Stimulated activated CD8-positive, alpha-beta memory T cell treated with anti-CD3 and anti-CD28 coated beads, Interleukin-4, amount 100 ng/mL, for 48 hours (primary cell): ENCODE data around the gene SHISA5.

Source experiments
- DNase-seq: peaks from one replicate; pipeline ENCODE4 v3.0.0-alpha.2; 2020

SHISA5 gene

DNA sequence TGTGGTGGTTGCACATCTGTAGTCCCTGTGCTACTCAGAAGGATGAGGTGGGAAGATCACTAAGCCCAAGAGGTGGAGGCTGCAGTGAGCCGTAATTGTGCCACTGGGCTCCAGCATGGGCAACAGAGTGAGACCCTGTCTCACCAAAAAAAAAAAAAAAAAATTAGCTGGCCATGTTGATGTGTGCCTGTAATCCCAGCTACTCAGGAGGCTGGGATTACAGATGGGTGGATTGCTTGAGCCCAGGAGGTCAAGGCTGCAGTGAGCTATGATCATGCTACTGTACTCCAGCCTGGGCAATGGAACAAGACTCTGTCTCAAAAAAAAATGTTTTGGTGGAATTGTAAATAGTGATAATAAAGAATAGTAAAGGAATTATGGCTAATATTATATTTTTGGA, 47.5 kb downstream of the SHISA5 start:
- DNase-seq: no peak

DNA sequence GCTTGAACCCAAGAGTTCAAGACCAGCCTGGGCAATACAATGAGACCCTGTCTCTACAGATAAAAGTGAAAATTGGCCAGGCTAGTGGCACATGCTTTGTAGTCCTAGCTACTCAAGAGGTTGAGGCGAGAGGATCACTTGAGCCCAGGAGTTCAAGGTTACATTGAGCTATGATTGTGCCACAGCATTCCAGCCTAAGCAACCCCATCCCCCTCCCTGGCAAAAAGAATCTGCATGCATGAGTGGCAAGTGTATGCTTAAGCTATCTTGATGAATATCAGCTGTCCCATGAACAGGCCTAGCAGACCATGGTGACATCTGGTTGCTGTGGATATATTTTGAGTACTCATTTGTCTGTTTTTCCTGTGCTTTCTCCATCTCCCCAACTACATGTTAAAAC, 52.7 kb downstream of the SHISA5 start:
- no peak for DNase-seq

DNA sequence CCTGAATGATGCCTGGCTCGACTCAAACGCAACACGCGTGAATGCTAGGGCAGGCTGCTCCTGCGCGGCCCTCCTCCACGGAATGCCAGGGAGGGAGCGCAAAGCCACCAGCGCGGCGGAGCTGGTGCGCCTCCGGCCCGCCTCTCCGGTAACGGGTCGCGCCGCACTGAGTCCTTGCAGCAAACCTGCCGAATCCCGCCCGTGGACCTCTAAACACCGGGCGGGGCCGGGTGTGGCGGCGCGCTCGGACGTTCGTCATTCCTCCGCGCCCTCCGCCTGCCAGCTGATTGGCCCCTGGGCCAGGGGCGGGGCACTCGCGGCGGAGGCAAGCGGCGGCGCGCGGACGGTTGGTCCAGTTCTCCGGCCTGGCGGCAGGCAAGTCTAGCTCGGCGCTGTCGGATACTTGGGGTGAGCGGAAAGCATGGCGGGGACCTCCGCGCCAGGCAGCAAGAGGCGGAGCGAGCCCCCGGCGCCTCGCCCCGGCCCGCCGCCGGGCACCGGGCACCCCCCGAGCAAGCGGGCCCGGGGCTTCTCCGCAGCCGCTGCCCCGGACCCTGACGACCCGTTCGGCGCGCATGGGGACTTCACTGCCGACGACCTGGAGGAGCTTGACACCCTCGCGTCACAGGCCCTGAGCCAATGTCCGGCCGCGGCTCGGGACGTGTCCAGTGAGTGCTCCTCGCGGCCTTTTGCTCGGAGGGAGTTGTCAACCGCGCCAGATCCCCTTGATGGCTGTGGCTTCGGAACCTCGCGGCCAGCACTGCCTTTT, 57.4 kb downstream of the SHISA5 start, which contains the start of gene ATRIP:
TSS of gene ATRIP (plus strand) at position 313 of the 769 bp plus-strand sequence. CDS start at position 422, 109 bp downstream.
- DNase-seq: peak; percentile 91

DNA sequence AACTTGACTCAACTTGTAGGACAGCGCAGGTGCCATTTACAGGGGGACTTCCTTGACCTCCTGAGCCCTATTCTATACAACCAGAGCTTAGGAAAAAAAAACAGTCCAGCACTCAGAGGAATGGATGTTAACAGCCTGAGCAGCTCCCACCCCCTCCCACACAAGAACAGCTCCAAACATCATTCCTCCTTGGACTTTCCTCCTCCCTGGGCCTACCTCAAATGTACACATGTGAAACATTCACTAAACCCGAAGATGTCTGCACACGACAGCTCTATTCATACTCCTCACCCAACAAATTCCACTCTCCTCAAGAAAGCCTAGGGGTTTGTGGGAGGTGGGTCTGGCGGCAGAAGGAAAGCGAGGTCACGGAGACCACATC, 57.9 kb downstream of the SHISA5 start:
- no peak for DNase-seq

GRCh38 chr3:48445277-48445882, 58.6 kb downstream of the SHISA5 start:
- no peak for DNase-seq

- DNase-seq: no peak
Measured at GRCh38 chr3:48441940-48442339, 62.0 kb downstream of the SHISA5 start.

GRCh38 chr3:48440590-48440958, 63.4 kb downstream of the SHISA5 start:
- DNase-seq: no peak

DNA sequence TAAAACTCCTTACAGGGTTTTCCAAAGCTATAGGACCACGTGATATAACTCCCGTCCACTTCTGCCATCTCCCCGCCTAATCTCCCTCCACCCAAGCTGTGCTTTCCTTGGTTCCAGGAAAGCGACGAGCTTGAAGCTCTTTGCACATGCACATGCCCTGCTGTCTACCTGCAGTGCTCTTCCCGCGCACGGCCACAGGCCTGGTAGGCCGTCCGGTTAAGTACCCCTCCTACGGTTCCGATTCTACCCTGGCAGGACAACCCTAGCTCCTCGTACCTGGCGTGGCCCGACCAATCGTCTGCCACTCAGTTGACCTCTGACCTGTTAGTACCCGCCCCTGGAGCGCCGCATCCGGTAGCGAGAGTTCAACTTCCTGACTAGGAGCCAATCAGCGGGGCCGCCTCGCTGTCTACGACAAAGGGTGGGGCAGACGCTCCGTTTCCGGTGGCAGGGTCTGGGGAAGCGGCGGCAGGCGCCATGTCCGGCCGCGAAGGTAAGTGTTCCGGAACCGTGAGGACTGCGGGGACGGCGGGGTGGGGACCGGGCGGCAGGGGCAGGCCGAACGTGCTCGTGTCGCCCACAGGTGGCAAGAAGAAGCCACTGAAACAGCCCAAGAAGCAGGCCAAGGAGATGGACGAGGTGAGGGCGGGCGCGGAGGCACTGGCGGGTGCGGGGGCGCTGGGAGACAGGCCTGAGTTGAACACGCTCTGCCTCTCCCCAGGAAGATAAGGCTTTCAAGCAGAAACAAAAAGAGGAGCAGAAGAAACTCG, 64.0 kb downstream of the SHISA5 start, which contains the start of the genes CCDC51 and TMA7:
TSS of gene CCDC51 (minus strand) at position 300 of the 770 bp plus-strand sequence. CDS start 4,991 bp downstream, outside the sequence.
TSS of gene TMA7 (plus strand) at position 438 of the 770 bp plus-strand sequence. CDS start at position 478, 40 bp downstream.
- peak; percentile 99 for DNase-seq

DNA sequence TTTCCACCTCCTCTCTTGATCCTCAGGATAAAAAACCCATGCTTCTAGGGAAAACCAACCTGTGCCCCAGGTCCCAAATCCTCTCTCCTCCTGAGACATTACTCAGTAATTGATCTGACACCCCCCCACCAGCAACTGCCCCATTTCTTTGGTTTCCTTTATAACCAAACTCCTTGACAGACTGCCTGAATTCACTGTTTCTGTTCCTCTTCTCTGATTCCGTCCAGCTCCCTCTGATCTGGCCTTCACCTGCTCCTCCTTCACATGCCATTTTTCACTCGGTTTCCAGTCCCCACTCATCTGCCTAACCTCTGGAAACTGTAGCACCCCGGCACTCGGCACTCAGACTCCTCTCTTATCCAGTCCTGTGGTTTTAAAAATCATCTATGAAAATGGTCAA, 66.2 kb downstream of the SHISA5 start:
- no peak for DNase-seq

DNA sequence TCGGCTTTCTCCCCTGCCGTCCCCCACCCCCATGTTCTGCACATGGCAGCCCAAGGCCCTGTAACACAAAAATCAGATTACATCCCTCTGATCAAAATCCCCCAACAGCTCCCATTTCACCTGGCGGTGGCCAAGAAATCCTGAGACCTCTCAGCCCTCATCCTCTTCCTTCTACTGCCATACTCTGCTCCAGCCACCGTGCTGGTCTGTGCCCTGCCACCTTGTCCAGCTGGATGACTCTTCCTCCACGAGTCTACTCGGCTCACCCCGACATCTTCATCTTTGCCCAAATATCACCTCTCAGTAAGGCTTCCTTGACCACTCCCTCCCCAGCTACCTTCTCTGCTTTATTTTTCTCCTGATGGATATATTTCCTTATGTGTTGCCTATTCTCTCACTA, 67.1 kb downstream of the SHISA5 start:
- no peak for DNase-seq

DNA sequence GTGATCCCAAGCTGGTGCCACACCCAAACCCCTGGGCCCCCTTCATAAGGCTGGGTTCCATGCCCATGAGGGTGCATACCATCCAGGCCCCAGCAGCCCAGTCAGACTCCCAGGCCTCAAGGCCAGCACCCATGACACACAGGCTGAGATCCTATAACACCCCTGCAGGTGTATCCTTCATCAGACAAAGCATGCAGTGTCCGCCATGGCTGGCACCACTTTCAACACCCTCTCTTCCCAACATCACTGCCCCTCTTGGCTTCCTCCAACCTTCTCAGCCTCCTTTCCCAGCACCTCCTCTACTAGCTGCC, 67.5 kb downstream of the SHISA5 start:
- DNase-seq: no peak

- DNase-seq: peak; percentile 89
Measured at GRCh38 chr3:48435774-48436476, 68.0 kb downstream of the SHISA5 start.

GRCh38 chr3:48435223-48435595, 68.8 kb downstream of the SHISA5 start:
- no peak for DNase-seq

GRCh38 chr3:48434591-48435222, 69.3 kb downstream of the SHISA5 start:
- DNase-seq: no peak

- no peak for DNase-seq
Measured at GRCh38 chr3:48433472-48434118, 70.4 kb downstream of the SHISA5 start.

GRCh38 chr3:48432411-48433371, 71.3 kb downstream of the SHISA5 start:
- DNase-seq: no peak

DNA sequence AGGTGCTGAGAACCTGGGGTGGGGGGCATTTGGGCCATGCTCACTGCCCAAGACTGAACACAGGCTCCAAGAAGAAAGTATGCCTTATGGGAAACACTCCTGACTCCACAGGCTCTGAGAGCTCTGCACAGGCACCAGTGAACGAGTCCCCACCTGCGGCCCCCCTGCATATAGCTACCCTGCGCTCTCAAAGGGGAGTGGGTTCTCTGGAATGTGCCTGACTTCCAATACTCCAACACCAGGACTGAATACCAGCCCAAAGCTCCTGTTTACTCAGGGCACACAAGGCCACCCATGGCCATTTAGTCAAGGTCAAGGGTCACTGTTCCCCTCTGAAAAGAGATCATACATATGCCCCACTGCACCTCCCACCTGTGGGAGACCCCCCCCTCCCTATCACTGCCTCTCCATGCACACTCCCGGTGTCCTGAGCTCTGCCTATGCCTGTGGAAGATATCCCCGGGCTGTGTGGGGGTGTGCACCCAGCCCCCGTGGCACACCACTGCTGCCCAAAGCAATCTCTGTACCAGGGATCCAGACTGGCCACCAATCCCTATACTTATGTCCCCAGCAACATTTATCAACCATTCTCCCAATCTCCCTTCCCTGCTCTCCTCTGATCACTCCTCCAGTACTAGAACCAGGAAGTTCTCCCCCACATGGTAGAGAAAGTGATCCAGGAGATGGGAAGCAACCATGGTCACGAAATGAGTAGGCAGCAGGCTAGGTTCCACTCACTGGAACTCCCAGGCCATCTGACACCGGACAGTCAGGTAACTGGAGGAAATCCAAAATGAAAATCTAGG, 72.5 kb downstream of the SHISA5 start:
- DNase-seq: no peak

DNA sequence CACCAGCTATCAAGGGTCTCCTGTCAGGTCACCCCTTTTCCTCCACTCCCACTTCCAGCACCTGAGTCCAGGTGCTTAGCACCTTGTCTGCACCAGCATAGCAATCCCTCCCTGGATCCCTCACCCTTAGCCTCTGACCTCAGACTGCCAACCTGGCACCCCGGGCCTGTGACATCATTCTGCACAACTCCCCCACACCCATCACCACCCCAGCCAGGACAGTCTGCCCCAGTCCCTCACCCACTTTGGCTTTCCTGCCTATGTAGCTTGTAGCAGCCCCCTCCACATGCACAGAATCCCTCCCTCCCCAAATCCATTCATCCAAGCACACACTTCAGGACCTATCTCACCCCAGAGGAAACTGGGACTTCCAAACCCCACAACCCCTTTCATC, 73.3 kb downstream of the SHISA5 start:
- DNase-seq: no peak

- DNase-seq: no peak
Measured at GRCh38 chr3:48429960-48430707, 73.8 kb downstream of the SHISA5 start, which contains the start of gene PLXNB1. TSS of gene PLXNB1 (minus strand) at chr3:48430086. CDS start at chr3:48424611, 5,475 bp downstream.
